ENCODE results near the gene SGMS1.

GRCh38 chr10:50384898-50385297 lies 238.9 kb downstream of the SGMS1 start:
- TF ChIP-seq CTCF (IDR thresholded peaks at IDR 0.05) (no peak), ZFX (IDR thresholded peaks at IDR 0.05; ENCODE audit: borderline replicate concordance) (no peak)
